Measurements from ENCODE around the gene SLC23A1.
"Not testable (repeated sequence)": the region's sequence is repeated elsewhere in the genome, so short reads cannot be mapped to it uniquely, and the experiment has no call there.

SLC23A1 gene

DNA sequence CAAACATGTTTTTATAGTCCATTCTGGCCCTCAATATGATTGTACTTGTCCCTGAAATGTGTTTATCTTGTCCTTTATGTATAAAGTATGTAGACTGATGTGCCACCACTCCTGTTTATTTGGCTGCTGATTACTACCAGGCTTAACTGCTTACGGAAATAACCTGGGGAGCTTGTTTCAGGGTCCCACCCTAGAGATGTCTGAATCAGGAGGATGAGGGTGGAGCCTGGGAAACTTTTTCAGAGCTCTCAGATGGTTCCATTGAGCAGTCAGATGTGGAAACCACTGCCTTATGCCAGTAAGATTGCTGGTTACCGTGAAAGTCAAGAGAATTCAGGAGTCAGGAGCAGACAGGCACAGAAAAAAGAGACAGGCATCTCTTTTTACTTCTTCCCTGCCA is 19.2 kb downstream of the SLC23A1 start:
- DNase-seq, result no peak

- no peak for DNase-seq
Observed at GRCh38 chr5:139361835-139362429, 21.2 kb downstream of the SLC23A1 start.

DNA sequence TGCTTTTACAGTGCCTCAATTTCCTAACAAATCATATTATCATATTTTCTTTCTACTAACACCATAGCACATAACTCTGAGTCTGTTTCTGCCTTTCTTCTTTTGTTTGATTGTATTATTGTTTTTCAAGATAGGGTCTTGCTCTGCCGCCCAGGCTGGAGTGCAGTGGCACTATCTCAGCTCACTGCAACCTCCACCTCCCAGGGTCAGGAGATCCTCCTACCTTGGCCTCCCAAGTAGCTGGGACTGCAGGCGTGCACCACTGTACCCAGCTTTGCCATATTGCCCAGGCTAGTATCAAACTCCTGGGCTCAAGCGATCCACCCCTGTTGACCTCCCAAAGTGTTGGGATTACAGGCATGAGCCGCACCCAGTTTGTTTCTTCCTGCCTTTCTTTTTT is 22.7 kb downstream of the SLC23A1 start:
- DNase-seq, result no peak

- DNase-seq, result no peak
Observed at GRCh38 chr5:139358064-139358463, 25.0 kb downstream of the SLC23A1 start.

DNA sequence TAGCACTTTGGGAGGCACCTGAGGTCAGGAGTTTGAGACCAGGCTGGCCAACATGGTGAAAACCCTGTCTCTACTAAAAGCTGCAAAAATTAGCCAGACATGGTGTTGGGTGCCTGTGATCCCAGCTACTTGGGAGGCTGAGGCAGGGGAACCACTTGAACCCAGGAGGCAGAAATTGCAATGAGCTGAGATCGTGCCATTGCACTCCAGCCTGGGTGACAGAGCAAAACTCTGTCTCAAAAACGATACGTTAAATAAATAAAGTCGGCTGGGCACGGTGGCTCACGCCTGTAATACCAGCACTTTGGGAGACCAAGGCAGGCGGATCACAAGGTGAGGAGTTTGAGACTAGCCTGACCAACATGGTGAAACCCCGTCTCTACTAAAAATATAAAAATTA is 27.2 kb downstream of the SLC23A1 start:
- not testable (repeated sequence) for DNase-seq

DNA sequence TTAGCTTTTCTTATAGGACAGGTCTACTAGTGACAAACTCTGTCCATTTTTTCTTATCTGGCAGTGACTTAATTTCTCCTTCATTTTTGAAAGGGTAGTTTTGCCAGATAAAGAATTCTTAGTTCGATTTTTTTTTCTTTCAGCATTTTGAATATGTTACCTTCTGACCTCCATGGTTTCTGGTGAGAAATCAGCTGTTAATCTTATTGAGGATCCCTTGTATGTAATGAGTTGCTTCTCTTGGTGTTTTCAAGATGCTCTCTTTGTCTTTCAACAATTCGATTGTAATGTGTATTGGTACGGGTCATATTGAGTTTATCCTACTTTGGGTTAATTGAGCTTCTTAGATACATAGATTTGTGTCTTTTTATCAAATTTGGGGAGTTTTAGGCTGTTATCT is 28.9 kb downstream of the SLC23A1 start:
- no peak for DNase-seq

- DNase-seq, result not testable (repeated sequence)
Observed at GRCh38 chr5:139347863-139348262, 35.2 kb downstream of the SLC23A1 start.

- not testable (repeated sequence) for DNase-seq
Observed at GRCh38 chr5:139345442-139345841, 37.7 kb downstream of the SLC23A1 start.

DNA sequence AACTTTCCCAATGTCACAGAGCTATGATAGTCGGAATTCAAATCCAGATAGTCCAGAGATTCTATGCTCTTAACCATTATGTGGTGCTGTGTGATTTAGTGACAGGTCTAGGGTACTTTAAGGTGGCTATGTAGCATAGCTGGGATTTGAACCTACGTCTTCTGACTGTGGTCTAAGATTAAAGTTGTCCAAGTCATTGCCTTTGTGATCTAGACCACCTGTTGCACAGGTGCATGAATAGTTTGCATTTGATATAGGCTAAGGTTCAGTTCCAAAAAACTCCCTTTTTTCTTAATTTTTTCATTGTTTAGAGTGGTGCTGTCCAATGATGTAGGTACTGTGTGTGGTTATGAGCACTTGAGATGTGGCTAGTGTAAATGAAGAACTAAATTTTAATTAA is 38.9 kb downstream of the SLC23A1 start:
- no peak for DNase-seq

DNA sequence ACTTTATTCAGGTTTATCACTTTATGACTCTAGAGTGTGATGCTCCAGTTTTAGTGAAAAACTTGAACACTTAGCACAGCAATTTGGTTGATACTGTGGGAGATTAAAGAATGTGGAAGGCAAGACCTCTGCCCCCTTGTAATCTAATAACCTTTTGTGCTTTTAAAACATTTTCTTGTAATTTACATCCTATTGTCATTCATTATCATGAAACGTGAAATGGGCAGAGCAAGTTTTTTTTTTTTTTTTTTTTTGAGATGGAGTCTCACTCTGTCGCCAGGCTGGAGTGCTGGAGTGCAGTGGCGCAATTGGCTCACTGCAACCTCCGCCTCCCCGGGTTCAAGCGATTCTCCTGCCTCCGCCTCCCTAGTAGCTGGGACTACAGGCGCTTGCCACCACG is 39.6 kb downstream of the SLC23A1 start:
- no peak for DNase-seq

- DNase-seq, result no peak
Observed at GRCh38 chr5:139342423-139342723, 40.7 kb downstream of the SLC23A1 start.

DNA sequence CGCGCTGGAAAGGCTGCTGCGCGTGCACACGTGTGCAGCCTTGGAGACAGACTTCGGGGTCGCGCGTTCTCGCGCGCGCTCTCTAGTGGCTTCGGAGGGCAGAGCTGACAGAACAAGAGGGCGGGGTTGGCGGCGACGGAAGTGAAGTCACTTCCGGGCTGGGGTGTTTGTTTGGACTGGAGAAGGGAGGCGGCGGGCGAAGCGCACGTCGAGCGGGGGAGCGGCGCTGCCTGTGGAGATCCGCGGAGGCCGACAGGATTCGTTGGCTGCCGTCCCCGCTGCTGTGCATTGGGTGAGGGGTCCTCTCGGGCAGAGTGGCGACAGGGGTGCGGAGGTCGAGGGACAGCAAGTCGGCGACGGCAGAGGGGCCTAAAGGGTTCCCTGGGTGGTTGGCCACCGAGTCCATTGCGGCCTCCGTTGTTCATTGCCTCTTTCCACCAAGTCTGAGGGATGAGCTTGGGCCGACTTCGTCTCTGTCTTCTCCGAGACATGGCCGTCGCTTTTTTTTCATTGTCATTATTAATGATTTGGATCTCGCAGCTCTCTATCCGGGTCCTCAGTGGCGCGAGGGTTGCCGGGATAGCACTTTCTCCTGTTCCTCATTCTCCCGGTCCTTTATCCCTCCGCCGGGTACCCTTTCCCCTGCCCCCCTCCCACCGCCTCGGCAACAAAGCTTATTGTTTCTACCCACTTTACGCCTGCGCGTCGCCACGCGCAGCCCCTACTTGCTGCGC is 41.2 kb downstream of the SLC23A1 start, which contains the start of gene PAIP2:
PAIP2 (plus strand) TSS at position 166 of the 734 bp plus-strand sequence. CDS start 21,931 bp downstream, outside the sequence.
- DNase-seq, result peak; percentile 87

DNA sequence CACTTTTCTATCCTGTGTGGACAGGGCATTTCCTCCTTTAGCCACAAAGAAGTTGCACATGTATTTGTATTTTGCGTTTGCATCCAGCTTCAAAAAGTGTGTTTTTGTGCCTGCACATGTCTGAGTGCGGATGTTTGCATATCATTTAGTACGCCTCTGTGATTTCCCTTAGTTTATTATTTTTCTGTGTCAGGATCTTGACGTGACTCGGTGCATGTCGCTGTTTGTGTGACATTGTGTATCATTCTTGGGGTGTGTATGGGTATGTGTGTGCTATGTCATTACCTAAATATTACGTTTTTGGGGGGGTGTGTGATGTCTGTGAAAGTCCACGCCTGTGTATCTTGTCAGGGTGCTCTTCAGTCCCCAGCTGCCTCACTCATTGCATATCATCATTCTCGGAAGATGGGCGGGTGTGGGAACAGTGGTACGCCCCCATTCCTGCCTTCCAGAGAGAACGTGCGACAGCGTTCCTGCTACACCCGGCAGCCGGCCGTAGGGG is 41.9 kb downstream of the SLC23A1 start:
- DNase-seq, result no peak

- no peak for DNase-seq
Observed at GRCh38 chr5:139340051-139340450, 43.0 kb downstream of the SLC23A1 start.

DNA sequence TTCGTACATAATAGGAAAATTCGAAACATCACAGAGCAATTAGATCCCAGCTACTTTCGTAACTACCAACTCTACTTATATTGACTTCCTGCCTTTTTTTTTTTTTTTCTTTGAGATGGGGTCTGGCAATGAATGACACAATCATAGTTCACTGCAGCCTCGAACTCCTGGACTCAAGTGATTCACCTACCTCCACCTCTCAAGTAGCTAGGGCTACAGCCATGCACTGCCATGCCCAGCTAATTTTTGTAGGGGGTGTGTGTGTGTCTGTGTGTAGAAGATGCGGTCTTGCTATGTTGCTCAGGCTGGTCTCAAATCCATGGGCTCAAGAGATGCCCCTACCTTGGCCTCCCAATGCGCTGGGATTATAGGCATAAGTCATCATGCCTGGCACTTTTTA is 47.3 kb downstream of the SLC23A1 start:
- DNase-seq, result no peak
